Measurements from ENCODE around the gene KCNIP3. TPM values are rescaled to one million over a fixed set of nuclear protein-coding genes. Genes with fewer than 3 reads are reported as not detected.
"Not testable (repeated sequence)": the region's sequence is repeated elsewhere in the genome, so short reads cannot be mapped to it uniquely, and the experiment has no call there.

The KCNIP3 gene
- total and polyA plus RNA-seq, 9 of the 15 experiments (the other 6 are each of a cell fraction or from before 2014, with no cell fraction given), result 0.04 TPM; not detected in 8

DNA sequence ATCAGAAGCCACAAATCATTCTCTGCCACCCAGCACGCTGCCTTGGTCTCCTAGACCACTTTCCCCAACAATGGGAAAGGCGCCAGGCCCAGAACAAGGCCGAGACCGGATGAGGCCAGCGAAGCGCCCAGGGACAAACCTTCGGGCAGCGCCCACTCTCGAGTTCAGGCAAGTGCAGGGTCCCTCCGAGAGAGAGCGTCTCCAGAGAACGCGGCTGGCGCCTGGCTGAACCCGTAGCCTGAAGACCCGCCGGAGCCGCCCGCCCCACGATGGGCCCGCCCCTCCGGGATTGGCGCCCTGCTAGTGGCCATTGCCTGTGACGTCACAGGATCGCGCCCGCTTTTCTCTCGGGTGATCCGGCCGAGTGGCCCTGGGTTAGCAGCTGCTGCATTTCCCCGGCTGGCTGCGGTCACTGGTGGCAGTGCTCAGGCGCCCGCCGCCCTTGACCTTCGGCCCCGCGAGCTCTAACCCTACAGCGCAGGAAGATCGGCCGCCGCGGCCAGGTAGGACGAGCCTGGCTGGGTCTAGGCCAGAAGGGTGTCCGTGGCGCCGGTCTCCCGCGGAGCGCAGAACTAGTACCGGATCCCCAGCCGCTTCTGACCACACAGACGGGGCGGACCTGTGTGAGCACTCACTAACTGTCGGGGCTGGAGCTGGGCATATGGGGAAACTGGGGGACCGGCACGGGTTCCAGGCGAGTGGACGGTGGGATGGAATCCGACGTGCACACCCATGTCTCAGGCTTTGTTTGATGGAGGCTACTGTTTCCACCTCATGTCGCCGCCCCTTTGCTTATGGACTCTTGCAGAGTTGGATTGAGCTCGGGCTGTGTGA is 105.4 kb downstream of the KCNIP3 start, which contains the start of gene FAHD2A (continued):
- TF ChIP-seq SRSF3 (IDR thresholded peaks at IDR 0.05; ENCODE audit: insufficient read depth, low read length) (no peak), TAF7 (tag; IDR thresholded peaks at IDR 0.05) (0 out of 2 replicates have a peak, but pooled peaks have one; percentile 43), ESRRA (IDR thresholded peaks at IDR 0.05; ENCODE audit: borderline replicate concordance, low read depth) (peak; percentile 88; the same call in 1 of the 2 replicates), NFE2L1 (tag; IDR thresholded peaks at IDR 0.05; ENCODE audit: borderline replicate concordance, low read depth) (no peak), SMAD4 (CRISPR knock-in tag; conservative IDR thresholded peaks at IDR 0.05) (peak; percentile 59)
- TF ChIP-seq, protein P1, sequence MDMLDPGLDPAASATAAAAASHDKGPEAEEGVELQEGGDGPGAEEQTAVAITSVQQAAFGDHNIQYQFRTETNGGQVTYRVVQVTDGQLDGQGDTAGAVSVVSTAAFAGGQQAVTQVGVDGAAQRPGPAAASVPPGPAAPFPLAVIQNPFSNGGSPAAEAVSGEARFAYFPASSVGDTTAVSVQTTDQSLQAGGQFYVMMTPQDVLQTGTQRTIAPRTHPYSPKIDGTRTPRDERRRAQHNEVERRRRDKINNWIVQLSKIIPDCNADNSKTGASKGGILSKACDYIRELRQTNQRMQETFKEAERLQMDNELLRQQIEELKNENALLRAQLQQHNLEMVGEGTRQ (CRISPR knock-in tag; IDR thresholded peaks at IDR 0.05), result no peak

DNA sequence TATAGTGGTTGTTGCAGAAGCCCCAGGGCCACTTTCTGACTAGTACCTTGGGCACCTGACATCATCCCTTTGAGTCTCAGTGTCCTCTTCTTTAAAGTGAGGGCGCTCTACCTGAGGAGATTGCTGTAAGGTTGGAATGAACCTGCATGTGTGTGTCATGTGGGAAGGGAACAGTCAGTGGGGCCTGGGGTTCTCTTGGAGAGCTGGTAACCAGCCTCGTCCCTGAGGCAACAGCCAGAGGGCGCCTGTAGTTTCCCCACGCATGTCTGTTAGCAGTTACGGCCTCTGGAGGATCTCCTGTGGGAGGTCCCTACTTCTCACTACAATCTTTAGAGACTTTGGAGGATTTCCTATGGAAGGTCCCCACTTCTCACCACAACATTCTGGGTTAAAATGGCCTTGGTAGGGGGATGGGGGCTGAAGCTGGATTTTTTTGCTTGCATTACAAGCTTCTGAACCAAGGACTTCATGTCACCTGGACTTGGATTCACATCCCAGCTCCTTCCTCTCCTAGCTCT is 106.1 kb downstream of the KCNIP3 start:
- peak; percentile 82 for FAIRE-seq
- 0% methylated on average over 5 of the region's 5 CpGs for WGBS (ENCODE audit: insufficient coverage, low coverage, missing lambda C conversion rate)
- H4K20me1 ChIP-seq (replicated peaks; ENCODE audit: control insufficient read depth, insufficient read depth, low read length); H3K9me3 ChIP-seq (replicated peaks; ENCODE audit: control insufficient read depth, insufficient read depth, low read depth, low read length); H3K27me3 ChIP-seq (ENCODE audit: control insufficient read depth in 2 of 2, insufficient read depth in 2 of 2, low read length in 2 of 2); H3K9me1 ChIP-seq (ENCODE audit: control insufficient read depth, insufficient read depth, low read length); BruUV-seq (replicated peaks); intact Hi-C loops (cut with micrococcal nuclease); TF ChIP-seq MYC (CRISPR knock-in tag; IDR thresholded peaks at IDR 0.05; ENCODE audit: borderline replicate concordance, low read depth): not testable (repeated sequence)
- peak in 2 of 4 experiments; percentile 41 to 66 for DNase-seq (ENCODE audit: extremely low read depth in 1 of 4, low spot score in 3 of 4)
- H3K4me3 ChIP-seq, result peak overlapping the region; percentile 94
- in situ Hi-C loops (cut with MboI), result loop anchor here (10.0 kb wide), 1 partner anchor 1692 kb away; the partner anchor contains the start of gene FAHD2B
- H3K4me1 ChIP-seq (replicated peaks in 1 of 2; ENCODE audit: control insufficient read depth in 2 of 2, insufficient read depth in 2 of 2, low read length in 2 of 2), result peaks cover 10 to 12% of the 10 kb centered on the region in 2 experiments; a peak in 4 of 5 replicates
- peak overlapping the region; percentile 93 for H3K4me2 ChIP-seq (ENCODE audit: insufficient read depth, low read length)
- CTCF ChIA-PET (ENCODE audit: low intra/inter-chr PET ratio), result interaction anchor here (1.1 to 1.4 kb wide), 2 partner anchors 13 to 14 kb away, joined by 3 read pairs; no protein-coding TSS in a partner anchor
- peak overlapping the region; percentile 98 for H2AFZ ChIP-seq (ENCODE audit: low read depth, low read length)
- peak overlapping the region; percentile 89 to 97 for H3K9ac ChIP-seq (ENCODE audit: insufficient read depth in 1 of 2, low read depth in 2 of 2, low read length in 2 of 2)
- H3K36me3 ChIP-seq (ENCODE audit: control insufficient read depth, insufficient read depth, low read length), result peaks cover 16% of the 10 kb centered on the region; the same call in 1 of the 3 replicates
- POLR2A ChIA-PET, result interaction anchor here (0.5 to 1.5 kb wide), 5 partner anchors 13 to 320 kb away, joined by 3 to 4 read pairs (median 4); no protein-coding TSS in a partner anchor
- peak; percentile 87 for ATAC-seq
- peaks cover 29% of the 10 kb centered on the region for H3K79me2 ChIP-seq (ENCODE audit: control insufficient read depth, insufficient read depth, low read length)
- H3K27ac ChIP-seq (ENCODE audit: extremely low read depth, low read depth, low read length), result peak overlapping the region; percentile 80
- peak; percentile 37; the same call in 1 of the 2 replicates for TF ChIP-seq RFX1 (IDR thresholded peaks at IDR 0.05)
- TF ChIP-seq NRF1 (conservative IDR thresholded peaks at IDR 0.05 in 1 of 2, IDR thresholded peaks at IDR 0.05 in 1 of 2), result peak; percentile 84 to 87
- TF ChIP-seq MYC (IDR thresholded peaks at IDR 0.05; ENCODE audit: low read depth, low read length), result peak; percentile 55; the same call in 1 of the 2 replicates

Data from K562 (cell line).